Muscle layer of duodenum (tissue), 2 donors: Measurements from ENCODE around the gene YPEL4.
"Not testable (repeated sequence)": the region's sequence is repeated elsewhere in the genome, so short reads cannot be mapped to it uniquely, and the experiment has no call there.

Source experiments
- H3K27ac ChIP-seq: one replicate; pipeline ENCODE4 v1.7.0; 2013; ENCODE audit warnings: mild to moderate bottlenecking, low read length
- H3K27me3 ChIP-seq: one replicate; pipeline ENCODE4 v1.7.0; 2013; ENCODE audit warnings: low read depth, mild to moderate bottlenecking, control low read depth, low read length
- H3K36me3 ChIP-seq, 2 donors: one replicate each; pipeline ENCODE4 v1.7.0; 2013; ENCODE audit warnings: low read length in 2 of 2, control low read depth in 1 of 2, mild to moderate bottlenecking in 1 of 2; ENCODE audit not compliant: insufficient read depth in 2 of 2, control insufficient read depth in 1 of 2
- H3K4me1 ChIP-seq, 2 donors: one replicate each; pipeline ENCODE4 v1.7.0; 2013; ENCODE audit warnings: low read length in 2 of 2, mild to moderate bottlenecking in 2 of 2, control low read depth in 1 of 2, moderate library complexity in 1 of 2; ENCODE audit not compliant: insufficient read depth in 2 of 2, control insufficient read depth in 1 of 2
- H3K4me3 ChIP-seq, 2 donors: one replicate each; pipeline ENCODE4 v1.7.0; 2013; ENCODE audit warnings: low read length in 2 of 2, low read depth in 1 of 2, mild to moderate bottlenecking in 1 of 2
- H3K9me3 ChIP-seq, 2 donors: one replicate each; pipeline ENCODE4 v1.7.0; 2013; ENCODE audit warnings: low read length in 2 of 2, control low read depth in 1 of 2, mild to moderate bottlenecking in 1 of 2; ENCODE audit not compliant: control insufficient read depth in 1 of 2
- donor health status: healthy.

Gene YPEL4

DNA sequence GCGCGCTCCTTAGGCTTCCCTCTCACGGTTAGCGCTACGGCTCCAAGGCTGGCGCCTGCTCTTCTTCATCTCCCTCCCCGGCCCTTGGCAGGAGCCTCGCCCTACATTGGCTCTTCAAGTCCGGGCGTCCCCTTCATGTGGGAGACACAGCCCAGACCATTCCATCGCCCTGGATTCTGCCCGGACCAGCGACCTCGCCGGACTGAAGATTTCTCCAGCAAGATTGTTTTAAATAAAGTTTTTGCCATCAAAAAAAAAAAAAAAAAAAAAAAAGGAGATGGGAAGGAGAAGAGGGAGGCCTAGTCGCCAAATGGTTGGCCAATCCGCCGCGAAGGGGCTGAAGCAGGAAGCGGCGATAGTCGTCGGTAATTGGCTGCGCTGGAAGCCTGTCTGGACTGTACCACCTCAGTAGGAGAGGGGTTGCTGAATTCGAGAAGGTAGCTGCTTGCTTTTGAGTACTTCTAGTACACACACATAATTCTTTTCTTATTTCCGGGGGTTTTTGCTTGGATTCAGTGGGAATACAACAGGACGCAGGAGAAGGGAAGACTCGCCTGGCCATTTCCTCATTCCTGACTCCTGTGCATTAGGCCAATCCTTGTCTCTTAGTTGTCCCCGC lies 17.5 kb upstream of the YPEL4 start:
- H3K4me1 ChIP-seq, result peaks cover 15 to 26% of the 10 kb centered on the region in 2 donors
- H3K4me3 ChIP-seq, result peak overlapping the region; percentile 82 to 93
- peaks cover 9 to 19% of the 10 kb centered on the region in 2 donors for H3K36me3 ChIP-seq
- H3K27ac ChIP-seq, result peak overlapping the region; percentile 100
- no peaks in the 10 kb centered on the region for H3K27me3 ChIP-seq
- no peaks in the 10 kb centered on the region for H3K9me3 ChIP-seq

DNA sequence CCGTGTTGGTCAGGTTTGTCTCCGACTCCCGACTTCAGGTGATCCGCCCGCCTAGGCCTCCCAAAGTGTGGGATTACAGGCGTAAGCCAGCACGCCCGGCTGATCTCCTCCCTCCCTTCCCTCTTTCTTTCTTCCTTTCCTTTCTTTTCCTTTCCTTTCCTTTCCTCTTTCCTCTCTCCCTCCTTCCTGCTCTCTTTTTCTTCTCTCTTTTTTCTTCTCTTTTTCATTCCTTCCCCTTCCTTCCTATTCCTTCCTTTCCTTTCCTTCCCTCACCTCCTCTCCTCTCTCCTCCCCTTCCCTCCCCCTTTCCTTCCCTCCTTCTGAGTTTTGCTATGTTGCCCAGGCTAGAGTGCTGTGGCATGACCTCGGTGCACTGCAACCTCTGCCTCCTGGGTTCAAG lies 14.3 kb upstream of the YPEL4 start:
- H3K4me3 ChIP-seq, result no peak overlapping the region
- peaks cover 28 to 43% of the 10 kb centered on the region in 2 donors for H3K36me3 ChIP-seq
- no peaks in the 10 kb centered on the region for H3K9me3 ChIP-seq
- no peak overlapping the region for H3K27ac ChIP-seq
- H3K4me1 ChIP-seq, result peaks cover 7 to 8% of the 10 kb centered on the region in 2 donors
- H3K27me3 ChIP-seq, result no peaks in the 10 kb centered on the region

DNA sequence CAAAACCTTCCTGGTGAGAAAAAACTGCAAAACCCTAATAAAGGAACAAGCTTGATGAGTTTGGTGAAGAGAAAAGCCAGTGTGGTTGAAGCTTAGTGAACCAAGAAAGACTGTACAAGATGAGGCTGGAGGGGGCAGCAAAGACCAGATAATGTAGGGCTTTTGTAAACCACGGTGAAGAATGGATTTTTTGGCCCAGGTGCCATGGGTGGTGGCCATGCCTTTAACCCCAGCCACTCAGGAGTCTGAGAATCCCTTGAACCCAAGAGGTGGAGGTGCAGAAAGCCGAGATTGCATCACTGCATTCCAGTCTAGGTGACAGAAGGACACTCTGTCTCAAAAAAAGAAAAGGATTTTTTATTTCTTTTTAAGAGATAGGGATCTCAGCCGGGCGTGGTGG lies 13.2 kb upstream of the YPEL4 start:
- H3K4me1 ChIP-seq, result peaks cover 8 to 15% of the 10 kb centered on the region in 2 donors
- H3K9me3 ChIP-seq, result no peaks in the 10 kb centered on the region
- H3K4me3 ChIP-seq, result no peak overlapping the region
- no peaks in the 10 kb centered on the region for H3K27me3 ChIP-seq
- H3K27ac ChIP-seq, result no peak overlapping the region
- H3K36me3 ChIP-seq, result peaks cover 28 to 38% of the 10 kb centered on the region in 2 donors

DNA sequence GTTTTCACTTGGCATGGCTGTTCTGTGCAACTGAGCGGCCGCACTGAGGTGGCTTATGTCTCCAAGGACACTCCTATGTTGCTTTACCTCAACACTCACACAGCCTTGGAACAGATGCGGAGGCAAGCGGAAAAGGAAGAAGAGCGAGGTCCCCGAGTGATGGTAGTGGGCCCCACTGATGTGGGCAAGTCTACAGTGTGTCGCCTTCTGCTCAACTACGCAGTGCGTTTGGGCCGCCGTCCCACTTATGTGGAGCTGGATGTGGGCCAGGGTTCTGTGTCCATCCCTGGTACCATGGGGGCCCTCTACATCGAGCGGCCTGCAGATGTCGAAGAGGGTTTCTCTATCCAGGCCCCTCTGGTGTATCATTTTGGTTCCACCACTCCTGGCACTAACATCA lies 10.0 kb upstream of the YPEL4 start:
- H3K4me3 ChIP-seq, result no peak overlapping the region
- peaks cover 7 to 13% of the 10 kb centered on the region in 2 donors for H3K4me1 ChIP-seq
- H3K27me3 ChIP-seq, result no peaks in the 10 kb centered on the region
- H3K27ac ChIP-seq, result no peak overlapping the region
- H3K36me3 ChIP-seq, result peaks cover 28 to 37% of the 10 kb centered on the region in 2 donors
- H3K9me3 ChIP-seq, result no peaks in the 10 kb centered on the region

DNA sequence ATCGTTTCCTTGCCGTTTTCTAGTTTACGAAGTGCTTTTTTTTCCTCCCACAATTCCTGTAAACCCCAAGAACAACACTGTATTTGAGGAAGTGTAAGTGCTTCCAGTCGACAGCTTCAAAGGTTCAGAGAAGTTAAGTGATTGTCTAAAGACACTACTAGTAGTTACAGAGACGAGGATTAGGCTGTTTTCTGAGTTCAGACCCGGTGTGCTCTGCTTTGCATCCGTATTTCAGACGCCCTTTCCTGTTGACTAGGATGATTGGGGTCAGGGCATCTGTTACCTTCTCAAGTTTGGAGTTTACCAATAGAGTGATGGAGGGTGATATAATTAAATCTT lies 8.3 kb upstream of the YPEL4 start:
- peak overlapping the region; percentile 94 to 95 for H3K4me3 ChIP-seq
- H3K36me3 ChIP-seq, result peaks cover 28 to 37% of the 10 kb centered on the region in 2 donors
- no peaks in the 10 kb centered on the region for H3K27me3 ChIP-seq
- H3K27ac ChIP-seq, result peak overlapping the region; percentile 82
- H3K4me1 ChIP-seq, result peaks cover 7 to 13% of the 10 kb centered on the region in 2 donors
- H3K9me3 ChIP-seq, result no peaks in the 10 kb centered on the region

DNA sequence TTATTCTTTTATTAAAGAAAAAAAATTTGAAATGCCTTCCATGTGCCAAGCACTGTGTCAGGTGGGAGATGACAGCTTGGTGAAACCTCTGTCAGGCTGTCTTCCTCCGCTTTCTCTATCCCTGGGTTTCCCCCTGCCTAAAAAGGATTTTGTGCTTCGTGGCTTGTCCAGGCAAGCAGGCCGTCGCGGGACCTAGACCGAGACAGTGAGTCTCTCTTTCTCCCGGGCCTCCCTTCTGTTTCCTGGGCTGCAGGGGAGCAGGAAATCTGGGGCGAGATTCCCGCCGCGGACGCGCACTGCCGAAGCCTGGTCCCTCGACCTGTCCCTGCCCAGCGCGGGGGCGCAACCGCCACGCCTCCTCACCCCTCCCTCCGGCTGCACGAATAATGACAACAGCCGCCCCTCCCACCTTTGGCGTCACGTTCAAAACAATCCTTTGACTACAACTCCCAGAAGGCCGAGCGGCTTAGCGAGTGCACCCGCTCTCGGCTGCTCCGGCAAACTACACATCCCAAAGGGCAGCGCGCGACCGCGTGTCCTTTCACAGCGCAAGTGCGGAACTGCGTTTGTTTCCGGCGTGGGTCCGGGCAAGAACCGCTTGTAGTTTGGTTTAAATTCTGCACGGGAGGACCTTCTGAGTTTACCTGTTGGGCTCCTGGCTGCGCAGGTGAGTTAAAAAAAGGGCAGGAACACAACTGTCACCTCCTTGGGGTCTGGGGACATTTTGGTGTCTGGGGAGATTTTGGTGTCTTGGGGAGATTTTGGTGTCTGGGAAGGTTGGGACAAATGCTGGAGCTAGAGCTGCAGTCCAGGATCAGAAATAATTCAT lies 7.7 kb upstream of the YPEL4 start, which contains the start of gene CLP1:
CLP1 (plus strand) TSS at position 569 of the 829 bp plus-strand sequence. CDS start 1,715 bp downstream, outside the sequence.
- Histone ChIP-seq H3K36me3 (peaks cover 26 to 32% of the 10 kb centered on the region in 2 donors), H3K4me1 (peaks cover 7 to 13% of the 10 kb centered on the region in 2 donors), H3K27me3 (no peaks in the 10 kb centered on the region), H3K9me3 (no peaks in the 10 kb centered on the region), H3K27ac (peak within 1 kb of the TSS; percentile 84), H3K4me3 (peak within 1 kb of the TSS; percentile 94 to 95)

DNA sequence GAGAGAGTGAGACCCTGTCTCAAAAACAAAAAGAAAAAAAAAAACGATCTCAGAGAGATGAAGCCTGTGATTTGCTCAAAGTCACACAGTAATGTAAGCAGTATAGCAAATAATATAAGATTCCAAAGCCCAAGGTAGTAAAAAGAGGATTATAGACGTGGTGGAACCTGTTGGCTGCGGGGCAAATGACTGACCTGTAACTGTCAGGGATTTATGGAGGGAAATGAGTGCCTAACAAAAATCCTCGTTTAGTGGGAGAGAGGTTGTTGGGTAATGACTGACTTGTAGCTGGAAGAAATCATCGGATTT lies 7.1 kb upstream of the YPEL4 start:
- Histone ChIP-seq H3K4me1 (peaks cover 7 to 13% of the 10 kb centered on the region in 2 donors), H3K4me3 (peak overlapping the region; percentile 94 to 95), H3K9me3 (no peaks in the 10 kb centered on the region), H3K27ac (peak overlapping the region; percentile 84), H3K36me3 (peaks cover 22 to 26% of the 10 kb centered on the region in 2 donors), H3K27me3 (no peaks in the 10 kb centered on the region)

DNA sequence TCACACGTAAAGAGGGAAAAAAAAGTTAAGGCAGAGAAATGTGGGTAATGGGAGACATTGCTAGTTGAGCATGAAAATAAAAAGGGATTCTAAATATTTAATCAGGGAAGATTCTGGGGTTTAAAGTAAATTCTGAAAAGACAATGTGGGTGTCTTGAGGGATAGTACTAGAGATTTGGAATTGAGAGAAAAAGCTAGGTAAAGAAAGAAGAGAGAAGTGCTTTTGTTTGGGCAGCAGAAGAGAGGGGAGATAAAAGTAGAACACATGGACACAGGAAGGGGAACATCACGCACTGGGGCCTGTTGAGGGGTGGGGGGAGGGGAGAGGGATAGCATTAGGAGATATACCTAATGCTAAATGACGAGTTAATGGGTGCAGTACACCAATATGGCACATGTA lies 3.5 kb upstream of the YPEL4 start:
- H3K27ac ChIP-seq, result no peak overlapping the region
- H3K4me1 ChIP-seq, result peaks cover 4 to 24% of the 10 kb centered on the region in 2 donors
- H3K27me3 ChIP-seq, result peaks cover 18% of the 10 kb centered on the region
- peak overlapping the region in 1 of 2 donors; percentile 16 for H3K4me3 ChIP-seq
- H3K9me3 ChIP-seq, result no peaks in the 10 kb centered on the region
- H3K36me3 ChIP-seq, result no peaks in the 10 kb centered on the region

DNA sequence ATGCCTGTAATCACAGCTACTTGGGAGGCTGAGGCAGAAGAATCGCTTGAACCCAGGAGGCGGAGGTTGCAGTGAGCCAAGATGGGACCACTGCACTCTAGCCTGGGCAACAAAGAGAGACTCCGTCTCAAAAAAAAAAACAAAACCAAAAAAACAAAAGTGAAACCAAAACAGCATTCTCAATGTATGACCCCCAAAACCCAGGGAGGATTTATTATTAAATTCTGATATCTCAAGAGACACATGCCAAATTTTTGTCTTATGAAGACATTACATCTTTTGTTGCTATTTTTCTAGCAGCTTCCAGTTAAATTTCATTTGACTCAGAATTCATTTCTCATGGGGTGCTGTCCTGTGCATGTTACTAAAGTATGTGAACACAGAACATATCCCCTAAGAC lies 3.0 kb upstream of the YPEL4 start:
- no peak overlapping the region for H3K27ac ChIP-seq
- H3K36me3 ChIP-seq, result no peaks in the 10 kb centered on the region
- H3K9me3 ChIP-seq, result no peaks in the 10 kb centered on the region
- peaks cover 23% of the 10 kb centered on the region for H3K27me3 ChIP-seq
- H3K4me1 ChIP-seq, result peaks cover 3 to 25% of the 10 kb centered on the region in 2 donors
- H3K4me3 ChIP-seq, result peak overlapping the region in 1 of 2 donors; percentile 16

DNA sequence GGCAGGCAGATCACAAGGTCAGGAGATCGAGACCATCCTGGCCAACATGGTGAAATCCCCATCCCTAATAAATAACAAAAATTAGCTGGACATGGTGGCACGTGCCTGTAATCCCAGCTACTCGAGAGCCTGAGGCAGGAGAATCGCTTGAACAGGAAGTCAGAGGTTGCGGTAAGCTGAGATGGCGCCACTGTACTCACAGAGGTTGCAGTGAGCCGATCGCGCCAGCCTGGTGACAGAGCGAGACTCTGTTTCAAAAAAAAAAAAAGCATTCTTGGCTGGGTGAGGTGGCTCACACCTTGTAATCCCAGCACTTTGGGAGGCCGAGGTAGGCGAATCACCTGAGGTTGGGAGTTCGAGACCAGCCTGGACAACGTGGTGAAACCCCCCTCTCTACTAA lies 2.5 kb upstream of the YPEL4 start:
- H3K27me3 ChIP-seq, result peaks cover 28% of the 10 kb centered on the region
- not testable (repeated sequence) for H3K27ac ChIP-seq, H3K4me3 ChIP-seq, H3K36me3 ChIP-seq, H3K9me3 ChIP-seq
- H3K4me1 ChIP-seq, result peaks cover 3 to 29% of the 10 kb centered on the region in 2 donors

DNA sequence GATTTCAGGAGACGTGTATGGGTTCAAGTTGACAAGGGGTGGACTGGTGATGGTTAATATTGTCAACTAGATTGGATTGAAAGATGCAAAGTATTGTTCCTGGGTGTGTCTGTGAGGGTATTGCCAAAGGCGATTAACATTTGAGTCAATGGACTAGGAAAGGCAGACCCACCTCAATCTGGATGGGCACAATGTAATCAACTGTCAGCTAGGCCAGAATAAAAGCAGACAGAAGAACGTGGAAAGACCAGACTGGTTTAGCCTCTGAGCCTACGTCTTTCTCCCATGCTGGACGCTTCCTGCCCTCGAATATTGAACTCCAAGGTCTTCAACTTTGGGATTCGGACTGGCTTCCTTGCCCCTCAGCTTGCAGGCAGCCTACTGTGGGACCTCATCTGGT lies 1.7 kb upstream of the YPEL4 start:
- Histone ChIP-seq H3K9me3 (no peaks in the 10 kb centered on the region), H3K4me3 (no peak overlapping the region), H3K4me1 (peaks cover 0 to 34% of the 10 kb centered on the region in 2 donors), H3K27me3 (peaks cover 36% of the 10 kb centered on the region), H3K36me3 (no peaks in the 10 kb centered on the region), H3K27ac (no peak overlapping the region)
